GM19025 (cell line): ENCODE data around the gene THAP7.

Experiments
- ATAC-seq: cut with Tn5 transposase; IDR thresholded peaks from one replicate; pipeline ENCODE4 v1.9.1; 2021; ENCODE audit warnings: mild to moderate bottlenecking, low read depth, moderate library complexity; ENCODE audit not compliant: unreplicated experiment

The THAP7 gene

GRCh38 chr22:20965888-20966855 is 35.7 kb downstream of the THAP7 start:
- no peak for ATAC-seq

DNA sequence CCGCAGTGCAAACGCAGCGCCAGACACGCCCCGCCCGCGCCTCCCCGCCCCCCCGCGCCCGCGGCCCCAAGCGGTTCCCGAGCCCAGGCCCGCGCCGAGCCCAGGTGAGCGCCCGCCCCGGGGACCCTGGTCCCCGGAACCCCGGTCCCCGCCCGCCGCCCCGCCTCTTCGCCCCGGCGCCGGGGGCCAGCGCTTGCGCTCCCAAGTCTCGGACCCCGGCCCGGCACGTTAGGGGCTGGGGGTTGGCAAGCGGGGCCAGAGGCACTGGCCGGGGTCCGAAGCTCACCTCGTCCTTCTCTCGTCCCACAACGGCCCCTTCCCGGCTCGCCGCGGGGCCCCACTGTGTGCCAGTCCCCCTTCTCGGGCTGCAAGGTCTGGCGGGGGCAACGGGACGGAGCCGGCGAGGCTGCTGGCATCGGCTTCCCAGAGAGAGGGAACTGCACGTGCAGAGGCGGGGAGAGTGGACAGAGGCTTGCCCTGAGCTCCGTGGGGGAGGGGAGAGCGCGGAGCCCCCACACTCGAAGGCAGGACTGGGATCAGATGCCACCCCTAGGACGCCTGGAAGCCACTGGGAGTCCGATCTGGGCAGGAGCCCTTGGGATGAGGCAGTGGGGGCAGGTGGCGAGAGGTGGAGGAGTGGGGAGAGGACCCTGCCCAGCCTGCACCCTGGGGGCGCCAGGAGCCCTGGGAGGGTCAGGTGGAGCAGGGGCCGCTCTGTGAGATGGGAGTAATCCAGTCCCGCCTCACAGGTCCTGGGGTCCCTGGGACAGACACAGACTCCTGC is 36.6 kb downstream of the THAP7 start:
- ATAC-seq = no peak

- no peak for ATAC-seq
Observed at GRCh38 chr22:20964799-20965103, 37.2 kb downstream of the THAP7 start.

- ATAC-seq = no peak
Observed at GRCh38 chr22:20964090-20964798, 37.7 kb downstream of the THAP7 start.

- ATAC-seq = no peak
Observed at GRCh38 chr22:20963201-20964052, 38.5 kb downstream of the THAP7 start.

DNA sequence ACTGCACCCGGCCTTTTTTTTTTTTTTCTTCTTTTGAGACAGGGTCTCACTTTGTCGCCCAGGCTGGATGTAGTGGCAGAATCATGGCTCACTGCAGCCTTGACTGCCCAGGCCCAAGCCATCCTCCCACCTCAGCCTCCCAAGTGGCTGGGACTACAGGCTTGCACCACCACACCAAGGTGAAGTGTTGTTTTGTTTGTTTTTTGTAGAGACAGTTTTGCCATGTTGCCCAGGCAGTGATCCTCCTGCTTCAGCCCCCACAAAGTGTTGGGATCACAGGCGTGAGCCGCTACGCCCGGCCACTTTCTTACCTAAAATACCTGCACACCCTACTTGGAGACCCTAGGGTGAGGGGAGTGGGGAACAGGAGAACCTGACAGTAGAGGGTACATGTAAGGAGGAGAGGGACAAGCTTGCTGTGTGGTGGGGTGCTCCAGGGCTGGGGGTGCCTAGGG is 39.4 kb downstream of the THAP7 start:
- no peak for ATAC-seq

DNA sequence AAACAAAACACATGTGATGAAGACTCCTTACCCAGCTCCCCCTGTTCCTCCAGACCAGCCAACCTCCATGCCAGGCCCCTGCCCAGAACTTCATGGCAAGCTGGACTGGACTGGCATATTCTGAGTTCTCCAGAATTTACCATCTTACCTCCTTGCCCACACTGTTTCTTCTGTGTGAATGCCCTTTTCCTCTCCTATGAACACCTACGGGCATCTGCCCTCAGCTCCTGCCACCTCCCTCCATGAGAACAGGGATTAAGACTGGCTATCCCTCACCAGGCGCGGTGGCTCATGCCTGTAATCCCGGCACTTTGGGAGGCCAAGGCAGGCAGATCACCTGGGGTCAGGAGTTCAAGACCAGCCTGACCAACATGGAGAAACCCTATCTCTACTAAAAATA is 41.3 kb downstream of the THAP7 start:
- no peak for ATAC-seq

GRCh38 chr22:20959578-20960461 is 42.1 kb downstream of the THAP7 start:
- no peak for ATAC-seq

DNA sequence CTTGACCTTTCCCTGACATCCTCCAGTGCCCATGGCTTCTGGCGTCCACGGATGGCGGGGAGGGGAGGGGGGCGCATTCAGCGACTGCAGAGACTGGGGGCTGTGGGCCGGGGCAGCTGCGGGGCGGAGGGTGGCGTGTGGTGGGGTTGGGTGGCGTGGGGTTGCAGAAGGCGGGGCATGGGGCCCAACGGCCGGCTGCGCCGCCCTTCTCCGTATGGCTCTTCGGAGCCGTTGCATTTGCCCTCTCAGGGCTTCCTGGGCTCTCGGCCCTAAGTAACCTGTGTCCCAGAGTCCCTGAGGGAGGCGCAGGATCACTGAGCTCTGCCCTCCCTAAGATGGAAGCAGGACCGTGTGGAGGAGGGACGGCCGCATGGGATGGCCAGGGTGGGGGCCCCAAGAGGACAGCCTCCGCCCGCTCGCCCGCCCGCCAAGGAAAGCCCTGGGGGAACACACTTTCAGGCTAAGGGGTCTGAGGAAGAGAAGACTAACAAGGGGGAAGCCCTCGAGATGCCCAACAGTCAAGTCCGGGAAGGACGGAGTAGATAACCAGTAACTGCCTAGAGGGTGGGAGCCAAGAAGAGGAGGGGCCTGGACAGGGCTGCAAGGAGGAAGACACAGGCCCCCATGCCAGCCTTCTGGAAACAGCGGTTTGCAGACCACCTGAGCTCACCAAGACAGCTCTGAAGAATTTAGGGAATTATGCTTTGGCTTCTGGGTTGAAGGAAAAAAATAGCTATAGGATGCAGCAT is 44.1 kb downstream of the THAP7 start:
- no peak for ATAC-seq

- no peak for ATAC-seq
Observed at GRCh38 chr22:20957102-20957682, 44.7 kb downstream of the THAP7 start.

DNA sequence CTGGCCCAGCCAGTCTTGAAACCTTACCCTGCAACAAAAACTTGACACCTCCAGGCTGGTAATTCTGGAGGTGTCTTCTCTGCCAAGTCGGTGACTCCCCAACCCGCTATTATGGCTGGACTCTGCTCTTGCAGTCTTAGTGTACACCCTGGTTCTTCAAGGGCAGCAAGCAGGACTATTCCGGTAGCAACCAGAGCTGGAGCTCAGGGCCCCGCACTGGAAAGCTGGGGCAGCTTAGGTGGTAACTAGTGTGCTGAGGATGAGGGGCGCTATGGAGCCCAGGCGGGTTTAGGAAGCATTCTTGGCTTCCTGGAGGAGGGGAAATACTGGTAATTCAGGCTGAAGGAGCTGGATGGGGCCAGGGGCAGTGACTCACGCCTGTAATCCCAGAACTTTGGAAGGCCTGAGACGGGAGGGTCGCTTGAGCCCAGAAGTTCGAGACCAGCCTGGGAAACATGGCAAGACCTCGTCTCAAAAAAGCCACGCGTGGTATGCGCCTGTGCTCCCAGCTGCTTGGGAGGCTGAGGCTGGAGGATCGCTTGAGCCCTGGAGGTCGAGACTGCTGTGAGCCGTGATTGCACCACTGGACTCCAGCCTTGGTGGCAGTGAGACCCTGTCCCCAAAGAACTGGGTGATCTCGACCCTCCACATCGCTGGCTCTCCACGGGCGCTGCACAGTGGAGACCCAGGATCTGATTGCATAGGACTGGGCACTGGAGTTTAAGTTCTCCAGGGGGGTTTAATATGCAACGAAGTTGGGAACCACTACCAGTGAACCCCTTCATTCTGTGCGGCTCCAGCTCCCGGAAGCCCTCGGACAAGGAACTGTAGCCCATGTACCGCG is 45.4 kb downstream of the THAP7 start:
- no peak for ATAC-seq

DNA sequence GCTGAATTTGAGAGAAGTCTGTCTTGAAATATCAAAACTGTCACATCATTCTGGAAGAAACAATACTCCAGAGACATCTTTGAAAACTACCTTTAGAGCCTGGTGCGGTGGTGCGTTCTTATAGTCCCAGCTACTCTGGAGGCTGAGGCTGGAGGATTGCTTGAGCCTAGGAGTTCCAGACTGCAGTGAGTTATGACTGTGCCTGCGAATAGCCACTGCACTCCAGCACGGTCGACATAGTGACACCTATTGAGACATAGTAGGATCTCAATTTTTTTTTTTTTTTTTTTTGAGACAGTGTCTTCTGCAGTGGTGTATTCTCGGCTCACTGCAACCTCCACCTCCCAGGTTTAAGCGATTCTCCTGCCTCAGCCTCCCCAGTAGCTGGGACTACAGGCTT is 46.4 kb downstream of the THAP7 start:
- no peak for ATAC-seq

GRCh38 chr22:20953668-20954500 is 48.0 kb downstream of the THAP7 start:
- ATAC-seq = no peak

GRCh38 chr22:20953342-20953608 is 48.6 kb downstream of the THAP7 start:
- ATAC-seq = no peak

GRCh38 chr22:20952544-20953341 is 49.2 kb downstream of the THAP7 start:
- no peak for ATAC-seq

DNA sequence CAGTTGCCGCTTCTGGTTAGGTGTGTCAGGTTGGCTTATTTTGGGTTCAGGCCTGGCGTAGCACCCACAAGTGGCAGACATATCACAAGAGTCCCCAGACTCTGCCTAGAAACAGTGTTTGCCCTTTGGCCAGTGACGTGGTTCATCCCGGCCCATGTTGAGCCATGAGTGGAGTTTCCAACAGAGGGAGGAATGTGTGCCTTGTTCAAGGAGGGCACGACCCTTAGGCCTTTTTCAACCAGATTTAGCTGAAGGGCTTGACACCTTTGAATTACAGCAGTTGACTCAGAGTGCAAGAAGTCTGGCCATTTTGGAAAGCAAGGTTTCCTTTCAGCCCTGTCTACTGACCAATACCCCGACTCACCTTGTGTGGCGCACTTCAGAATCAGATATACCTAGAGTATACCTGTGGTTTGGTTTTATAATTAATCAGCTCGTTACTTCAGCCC is 50.0 kb downstream of the THAP7 start:
- no peak for ATAC-seq
